Mucosa of stomach (tissue), 1 donor: ENCODE data around the gene THRB.

Experiments
- H3K27me3 ChIP-seq: one replicate; pipeline ENCODE4 v1.7.0; 2013; ENCODE audit warnings: mild to moderate bottlenecking, low read length; ENCODE audit not compliant: control insufficient read depth, insufficient read depth
- H3K36me3 ChIP-seq: one replicate; pipeline ENCODE4 v1.7.0; 2013; ENCODE audit warnings: low read length; ENCODE audit not compliant: control insufficient read depth, insufficient read depth
- H3K4me1 ChIP-seq: one replicate; pipeline ENCODE4 v1.7.0; 2013; ENCODE audit warnings: mild to moderate bottlenecking, low read length; ENCODE audit not compliant: control insufficient read depth, insufficient read depth
- H3K4me3 ChIP-seq: one replicate; pipeline ENCODE4 v1.7.0; 2013; ENCODE audit warnings: low read length
- H3K9ac ChIP-seq: one replicate; pipeline ENCODE4 v1.7.0; 2013; ENCODE audit warnings: mild to moderate bottlenecking, low read length, moderate library complexity
- H3K9me3 ChIP-seq: one replicate; pipeline ENCODE4 v1.7.0; 2013; ENCODE audit warnings: mild to moderate bottlenecking, low read length, moderate library complexity; ENCODE audit not compliant: control insufficient read depth
- donor health status: Pancreatic carcinoma.

The THRB gene

DNA sequence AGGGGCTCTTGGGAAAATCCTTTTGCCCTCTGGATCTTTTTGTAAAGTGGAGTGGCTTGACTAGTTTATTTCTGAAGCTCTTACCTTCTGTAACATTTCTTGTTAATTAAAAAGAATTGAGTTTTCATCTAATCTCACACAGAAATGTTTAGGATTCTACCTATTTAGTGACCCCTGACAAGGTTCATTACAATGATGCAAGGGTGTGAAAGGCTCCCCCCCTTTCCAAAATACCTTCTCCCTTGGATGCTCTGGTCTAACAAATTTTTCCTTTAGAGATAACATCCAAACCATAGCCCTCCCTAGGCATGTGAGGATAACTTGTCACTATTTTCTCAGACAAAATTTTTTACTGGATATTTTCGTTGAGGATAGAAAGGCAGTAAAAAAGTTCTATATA, 223.9 kb downstream of the THRB start:
- Histone ChIP-seq H3K9me3 (no peaks in the 10 kb centered on the region), H3K4me3 (no peak overlapping the region), H3K9ac (no peak overlapping the region), H3K4me1 (peaks cover 6% of the 10 kb centered on the region), H3K27me3 (no peaks in the 10 kb centered on the region), H3K36me3 (no peaks in the 10 kb centered on the region)

- H3K36me3 ChIP-seq: no peaks in the 10 kb centered on the region
- peaks cover 6% of the 10 kb centered on the region for H3K4me1 ChIP-seq
- H3K9me3 ChIP-seq: no peaks in the 10 kb centered on the region
- H3K9ac ChIP-seq: no peak overlapping the region
- H3K4me3 ChIP-seq: no peak overlapping the region
- H3K27me3 ChIP-seq: no peaks in the 10 kb centered on the region
These were observed 224.4 kb downstream of the THRB start for GRCh38 chr3:24270204-24270691.

DNA sequence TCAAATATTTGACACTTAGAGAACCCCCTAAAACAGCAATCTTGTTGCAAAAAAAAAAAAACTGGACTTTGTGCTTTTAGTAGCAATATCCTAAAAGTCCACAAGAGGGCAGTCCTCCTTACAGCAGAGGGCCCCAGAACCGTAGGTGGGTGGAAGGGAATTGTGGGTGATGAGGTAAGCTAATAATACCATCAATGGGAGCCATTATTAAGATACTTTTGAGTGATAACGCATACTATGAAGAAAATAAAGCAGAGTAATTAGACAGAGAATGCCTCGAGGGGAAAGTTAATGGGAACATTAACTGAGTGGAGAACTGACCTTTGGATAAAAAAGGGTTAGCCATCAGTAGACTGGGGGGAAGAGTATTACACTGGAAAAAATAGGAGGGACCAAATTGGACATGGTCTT, 229.9 kb downstream of the THRB start:
- H3K9ac ChIP-seq: no peak overlapping the region
- no peaks in the 10 kb centered on the region for H3K27me3 ChIP-seq
- H3K36me3 ChIP-seq: no peaks in the 10 kb centered on the region
- H3K4me1 ChIP-seq: no peaks in the 10 kb centered on the region
- no peaks in the 10 kb centered on the region for H3K9me3 ChIP-seq
- H3K4me3 ChIP-seq: no peak overlapping the region

GRCh38 chr3:24264011-24264410, 230.6 kb downstream of the THRB start:
- no peaks in the 10 kb centered on the region for H3K9me3 ChIP-seq
- H3K4me1 ChIP-seq: no peaks in the 10 kb centered on the region
- no peaks in the 10 kb centered on the region for H3K27me3 ChIP-seq
- H3K36me3 ChIP-seq: no peaks in the 10 kb centered on the region
- no peak overlapping the region for H3K4me3 ChIP-seq
- H3K9ac ChIP-seq: no peak overlapping the region

GRCh38 chr3:24263069-24263668, 231.5 kb downstream of the THRB start:
- no peaks in the 10 kb centered on the region for H3K36me3 ChIP-seq
- no peak overlapping the region for H3K9ac ChIP-seq
- no peaks in the 10 kb centered on the region for H3K9me3 ChIP-seq
- H3K4me1 ChIP-seq: no peaks in the 10 kb centered on the region
- no peaks in the 10 kb centered on the region for H3K27me3 ChIP-seq
- H3K4me3 ChIP-seq: no peak overlapping the region

- no peaks in the 10 kb centered on the region for H3K36me3 ChIP-seq
- no peaks in the 10 kb centered on the region for H3K4me1 ChIP-seq
- H3K9ac ChIP-seq: no peak overlapping the region
- H3K9me3 ChIP-seq: no peaks in the 10 kb centered on the region
- H3K27me3 ChIP-seq: no peaks in the 10 kb centered on the region
- no peak overlapping the region for H3K4me3 ChIP-seq
These were observed 233.1 kb downstream of the THRB start for GRCh38 chr3:24261521-24261920.

GRCh38 chr3:24259901-24260512, 234.6 kb downstream of the THRB start:
- Histone ChIP-seq H3K9me3 (no peaks in the 10 kb centered on the region), H3K36me3 (no peaks in the 10 kb centered on the region), H3K4me1 (no peaks in the 10 kb centered on the region), H3K4me3 (no peak overlapping the region), H3K9ac (no peak overlapping the region), H3K27me3 (no peaks in the 10 kb centered on the region)

- Histone ChIP-seq H3K4me1 (no peaks in the 10 kb centered on the region), H3K9me3 (no peaks in the 10 kb centered on the region), H3K9ac (no peak overlapping the region), H3K4me3 (no peak overlapping the region), H3K27me3 (no peaks in the 10 kb centered on the region), H3K36me3 (no peaks in the 10 kb centered on the region)
These were observed 235.7 kb downstream of the THRB start for GRCh38 chr3:24258727-24259600.

- H3K36me3 ChIP-seq: no peaks in the 10 kb centered on the region
- H3K9me3 ChIP-seq: no peaks in the 10 kb centered on the region
- no peaks in the 10 kb centered on the region for H3K27me3 ChIP-seq
- H3K4me1 ChIP-seq: no peaks in the 10 kb centered on the region
- no peak overlapping the region for H3K4me3 ChIP-seq
- H3K9ac ChIP-seq: no peak overlapping the region
These were observed 236.4 kb downstream of the THRB start for GRCh38 chr3:24258260-24258659.

- no peak overlapping the region for H3K9ac ChIP-seq
- H3K36me3 ChIP-seq: no peaks in the 10 kb centered on the region
- H3K9me3 ChIP-seq: no peaks in the 10 kb centered on the region
- H3K27me3 ChIP-seq: no peaks in the 10 kb centered on the region
- H3K4me3 ChIP-seq: no peak overlapping the region
- no peaks in the 10 kb centered on the region for H3K4me1 ChIP-seq
These were observed 239.2 kb downstream of the THRB start for GRCh38 chr3:24255414-24255813.

DNA sequence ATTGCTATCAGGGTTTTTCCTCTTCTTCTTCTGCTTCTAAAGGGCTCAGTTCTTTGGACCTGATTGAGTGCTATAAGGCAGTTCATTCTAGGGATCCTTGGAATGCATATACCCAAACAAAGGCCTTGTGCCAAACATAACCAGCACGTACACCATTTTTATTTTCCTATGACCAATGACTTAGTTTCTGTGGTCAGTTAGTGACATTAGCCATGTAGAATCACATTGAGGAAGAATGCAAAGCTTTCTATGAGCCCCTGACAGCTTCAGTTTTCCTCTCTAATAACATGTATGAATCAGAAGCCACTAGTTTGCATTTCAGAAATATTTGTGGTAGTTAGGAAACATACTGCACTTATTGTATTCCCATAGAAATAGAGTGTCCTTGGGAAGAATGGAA, 240.0 kb downstream of the THRB start:
- H3K4me1 ChIP-seq: peaks cover 4% of the 10 kb centered on the region
- H3K9me3 ChIP-seq: no peaks in the 10 kb centered on the region
- no peaks in the 10 kb centered on the region for H3K27me3 ChIP-seq
- no peaks in the 10 kb centered on the region for H3K36me3 ChIP-seq
- no peak overlapping the region for H3K9ac ChIP-seq
- H3K4me3 ChIP-seq: no peak overlapping the region

GRCh38 chr3:24253336-24253735, 241.3 kb downstream of the THRB start:
- Histone ChIP-seq H3K4me3 (no peak overlapping the region), H3K36me3 (no peaks in the 10 kb centered on the region), H3K9me3 (no peaks in the 10 kb centered on the region), H3K9ac (no peak overlapping the region), H3K27me3 (no peaks in the 10 kb centered on the region), H3K4me1 (peaks cover 9% of the 10 kb centered on the region)
